ENCODE results near the gene IGF2.

DNA sequence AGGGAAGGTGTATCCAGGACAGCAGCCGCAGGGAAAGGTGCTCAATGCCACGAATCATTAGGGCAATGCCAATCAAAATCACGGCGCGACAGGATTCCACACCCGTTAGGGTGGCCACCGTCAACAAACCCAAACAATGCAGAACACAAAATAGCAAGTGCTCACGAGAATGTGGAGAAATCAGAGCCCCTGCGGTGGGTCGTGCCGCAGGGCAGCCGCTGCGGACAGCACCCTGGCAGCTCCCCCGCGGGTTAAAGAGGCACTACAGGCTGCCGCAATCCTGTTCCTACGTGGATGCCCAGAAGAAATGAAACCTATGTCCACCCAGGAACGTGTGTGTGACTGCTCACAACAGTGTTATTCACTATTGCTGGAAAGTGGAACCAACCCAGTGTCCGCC, 49.6 kb upstream of the IGF2 start:
- TF ChIP-seq, protein P1, sequence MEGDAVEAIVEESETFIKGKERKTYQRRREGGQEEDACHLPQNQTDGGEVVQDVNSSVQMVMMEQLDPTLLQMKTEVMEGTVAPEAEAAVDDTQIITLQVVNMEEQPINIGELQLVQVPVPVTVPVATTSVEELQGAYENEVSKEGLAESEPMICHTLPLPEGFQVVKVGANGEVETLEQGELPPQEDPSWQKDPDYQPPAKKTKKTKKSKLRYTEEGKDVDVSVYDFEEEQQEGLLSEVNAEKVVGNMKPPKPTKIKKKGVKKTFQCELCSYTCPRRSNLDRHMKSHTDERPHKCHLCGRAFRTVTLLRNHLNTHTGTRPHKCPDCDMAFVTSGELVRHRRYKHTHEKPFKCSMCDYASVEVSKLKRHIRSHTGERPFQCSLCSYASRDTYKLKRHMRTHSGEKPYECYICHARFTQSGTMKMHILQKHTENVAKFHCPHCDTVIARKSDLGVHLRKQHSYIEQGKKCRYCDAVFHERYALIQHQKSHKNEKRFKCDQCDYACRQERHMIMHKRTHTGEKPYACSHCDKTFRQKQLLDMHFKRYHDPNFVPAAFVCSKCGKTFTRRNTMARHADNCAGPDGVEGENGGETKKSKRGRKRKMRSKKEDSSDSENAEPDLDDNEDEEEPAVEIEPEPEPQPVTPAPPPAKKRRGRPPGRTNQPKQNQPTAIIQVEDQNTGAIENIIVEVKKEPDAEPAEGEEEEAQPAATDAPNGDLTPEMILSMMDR (IDR thresholded peaks at IDR 0.05; ENCODE audit: low read depth, low read length) = no peak
- TF ChIP-seq POLR2A (IDR thresholded peaks at IDR 0.05; ENCODE audit: extremely low read depth, insufficient read length) (no peak), MYC (IDR thresholded peaks at IDR 0.05; ENCODE audit: low read depth, low read length) (no peak)
- TF ChIP-seq, protein P2, sequence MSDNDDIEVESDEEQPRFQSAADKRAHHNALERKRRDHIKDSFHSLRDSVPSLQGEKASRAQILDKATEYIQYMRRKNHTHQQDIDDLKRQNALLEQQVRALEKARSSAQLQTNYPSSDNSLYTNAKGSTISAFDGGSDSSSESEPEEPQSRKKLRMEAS (IDR thresholded peaks at IDR 0.05; ENCODE audit: low read depth, low read length) = no peak
